GM19395 (cell line): ENCODE results near the gene NELFB.
A peak's percentile ranks its signal among the peaks of the same experiment; 100 is the strongest.
"Not testable (repeated sequence)": the region's sequence is repeated elsewhere in the genome, so short reads cannot be mapped to it uniquely, and the experiment has no call there.

Source experiments
- ATAC-seq: cut with Tn5 transposase; IDR thresholded peaks from one replicate; pipeline ENCODE4 v1.9.1; 2021; ENCODE audit warnings: mild to moderate bottlenecking, moderate library complexity; ENCODE audit not compliant: unreplicated experiment

The NELFB gene

DNA sequence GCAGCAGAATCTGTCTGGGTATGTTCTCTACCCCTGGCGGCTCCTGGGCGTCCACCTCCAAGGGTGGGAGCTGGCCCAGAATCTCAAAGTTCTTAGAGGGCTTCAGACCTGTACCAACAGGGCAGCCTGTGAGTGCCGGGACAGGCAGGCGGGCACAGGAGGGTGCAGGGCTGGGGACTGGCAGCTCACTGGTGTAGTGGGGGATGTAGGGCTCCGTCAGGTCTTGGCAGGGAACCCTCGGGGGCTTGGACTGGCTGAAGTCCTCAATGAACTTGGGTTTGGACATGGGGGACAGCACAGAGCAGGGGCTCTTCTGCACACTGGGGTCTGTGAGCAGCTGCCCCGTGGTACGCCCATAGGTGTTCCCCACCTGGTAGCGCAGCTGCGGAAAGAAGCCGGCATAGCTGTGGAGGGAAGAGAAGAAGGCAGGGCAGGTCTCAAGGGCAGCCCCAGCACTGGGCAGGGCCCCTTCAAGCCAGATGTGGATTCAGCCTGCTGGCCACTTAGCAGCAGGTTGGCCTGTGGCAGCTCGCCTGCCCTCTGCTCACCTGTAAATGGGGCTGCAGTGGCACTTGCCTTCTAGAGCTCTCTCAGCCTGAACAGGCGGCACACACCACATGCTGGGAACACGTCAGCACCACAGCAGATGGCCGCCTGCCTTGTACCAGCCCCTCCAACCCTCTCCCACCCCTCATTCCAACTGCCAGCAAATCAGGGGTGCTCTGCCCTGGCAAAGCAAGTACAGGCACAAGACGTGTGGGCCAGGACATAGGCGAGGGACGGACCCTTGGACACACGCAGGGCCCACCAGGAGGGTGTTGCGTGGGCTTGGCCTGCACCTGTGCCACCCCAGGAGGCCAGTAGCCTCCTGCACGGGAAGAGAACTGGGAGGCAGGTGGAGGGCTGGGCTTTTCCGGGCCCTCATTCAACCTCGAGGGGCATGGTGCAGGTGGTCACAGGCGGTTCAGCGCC is 9.4 kb upstream of the NELFB start:
- ATAC-seq: no peak

DNA sequence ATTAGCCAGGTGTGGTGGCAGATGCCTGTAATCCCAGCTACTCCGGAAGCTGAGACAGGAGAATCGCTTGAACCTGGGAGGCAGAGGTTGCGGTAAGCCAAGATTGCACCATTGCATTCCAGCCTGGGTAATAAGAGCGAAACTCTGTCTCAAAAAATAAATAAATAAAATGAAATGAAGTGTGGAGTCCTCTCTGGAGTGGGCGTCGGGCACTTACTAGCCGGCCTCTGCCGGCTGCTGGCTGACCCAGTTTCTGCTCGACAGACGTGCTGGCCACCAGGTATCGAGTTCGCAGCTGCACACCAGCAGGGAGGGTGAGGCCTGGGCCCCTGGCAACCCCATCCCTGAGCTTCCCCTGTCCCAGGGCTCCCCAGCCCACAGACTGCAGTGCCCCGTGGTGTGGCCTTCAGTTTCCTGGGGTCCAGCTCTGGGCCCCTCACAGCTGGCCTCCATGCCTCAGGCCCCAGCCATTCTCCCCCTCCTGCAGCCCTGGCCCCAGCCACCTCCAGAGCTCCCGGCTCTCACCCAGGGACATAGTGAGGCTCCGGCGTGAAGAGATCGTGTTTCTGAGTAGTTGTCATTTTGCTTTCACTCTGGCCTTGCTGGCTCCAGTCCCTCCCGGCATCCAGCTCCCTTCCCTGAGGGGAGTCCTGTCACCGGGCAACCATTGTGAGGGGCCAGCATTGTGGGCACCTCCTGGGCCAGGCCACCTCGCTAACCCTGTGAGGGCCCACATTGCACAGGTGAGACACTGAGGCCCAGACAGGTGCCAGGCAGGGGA is 7.8 kb upstream of the NELFB start:
- ATAC-seq: no peak

DNA sequence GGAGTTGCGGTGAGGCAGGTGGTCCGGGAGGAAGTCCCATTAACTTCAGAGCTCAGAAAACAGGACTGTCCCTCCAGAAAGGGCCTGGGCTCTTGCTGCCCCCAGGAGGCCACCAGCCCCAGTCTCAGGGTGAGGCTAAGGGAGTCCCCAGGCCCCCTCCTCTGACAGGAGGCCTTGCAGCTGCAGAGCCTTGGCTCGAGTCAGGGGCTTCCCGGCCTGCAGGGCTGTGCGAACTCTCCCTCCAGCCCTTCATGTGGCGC is 7.3 kb upstream of the NELFB start:
- no peak for ATAC-seq

DNA sequence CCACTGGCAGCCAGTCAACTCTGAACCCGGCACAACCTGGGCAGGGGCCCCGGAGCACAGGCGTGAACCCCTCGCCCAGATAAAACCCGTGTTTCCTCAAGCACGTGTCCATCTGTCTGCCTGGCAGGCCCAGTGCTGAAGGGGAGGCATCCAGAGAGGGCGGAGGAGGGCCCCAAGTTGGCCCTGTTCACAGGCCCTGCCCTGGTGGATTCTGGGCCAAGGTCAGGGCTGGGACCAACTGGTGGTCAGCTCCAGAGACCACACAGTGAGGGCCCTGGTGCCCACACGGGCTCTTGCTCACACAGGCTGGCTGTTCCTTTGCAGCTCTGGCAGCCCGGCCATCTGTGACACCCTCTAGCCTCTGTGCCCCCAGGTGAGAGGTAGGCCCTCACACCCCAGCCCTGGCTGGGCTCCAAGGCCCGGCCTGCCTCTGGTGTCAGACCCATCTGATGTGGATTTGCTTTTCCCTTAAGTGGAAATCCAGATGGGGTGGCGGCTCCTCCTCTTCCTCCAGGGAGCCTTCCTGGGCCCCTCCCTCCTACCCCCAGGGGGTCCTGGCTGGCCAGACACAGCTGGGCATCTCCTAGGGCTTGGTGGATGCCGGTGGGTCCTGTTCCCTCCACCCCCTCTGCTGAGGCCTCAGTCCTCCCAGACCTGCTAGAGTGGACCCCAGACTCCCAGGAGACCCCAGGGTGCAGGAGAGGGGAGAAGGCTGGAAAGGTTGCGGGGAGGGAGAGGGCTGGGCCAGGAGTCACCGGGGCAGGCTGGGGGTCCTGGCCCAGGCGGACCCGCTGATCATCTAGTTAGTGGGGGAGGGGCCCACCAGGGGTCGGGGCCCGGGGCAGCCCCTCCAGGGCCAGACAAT is 4.6 kb upstream of the NELFB start:
- no peak for ATAC-seq

DNA sequence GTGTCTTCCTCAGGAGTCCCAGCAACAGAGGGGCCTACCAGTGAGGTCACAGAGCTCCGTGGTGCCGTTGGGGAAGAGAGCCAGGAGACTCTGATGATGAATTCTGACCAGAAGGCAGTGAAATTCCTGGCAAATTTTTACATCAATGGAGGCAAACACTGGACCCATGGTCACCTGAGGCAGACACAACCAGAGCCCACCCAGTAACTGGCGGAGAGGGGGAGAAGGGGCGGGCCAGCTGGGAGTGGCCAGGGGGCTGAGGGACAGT is 4.0 kb upstream of the NELFB start, which contains the start of gene STPG3:
Gene STPG3 (plus strand): TSS at position 93 of the 268 bp plus-strand sequence. CDS start 1 bp downstream, at position 94.
- no peak for ATAC-seq

DNA sequence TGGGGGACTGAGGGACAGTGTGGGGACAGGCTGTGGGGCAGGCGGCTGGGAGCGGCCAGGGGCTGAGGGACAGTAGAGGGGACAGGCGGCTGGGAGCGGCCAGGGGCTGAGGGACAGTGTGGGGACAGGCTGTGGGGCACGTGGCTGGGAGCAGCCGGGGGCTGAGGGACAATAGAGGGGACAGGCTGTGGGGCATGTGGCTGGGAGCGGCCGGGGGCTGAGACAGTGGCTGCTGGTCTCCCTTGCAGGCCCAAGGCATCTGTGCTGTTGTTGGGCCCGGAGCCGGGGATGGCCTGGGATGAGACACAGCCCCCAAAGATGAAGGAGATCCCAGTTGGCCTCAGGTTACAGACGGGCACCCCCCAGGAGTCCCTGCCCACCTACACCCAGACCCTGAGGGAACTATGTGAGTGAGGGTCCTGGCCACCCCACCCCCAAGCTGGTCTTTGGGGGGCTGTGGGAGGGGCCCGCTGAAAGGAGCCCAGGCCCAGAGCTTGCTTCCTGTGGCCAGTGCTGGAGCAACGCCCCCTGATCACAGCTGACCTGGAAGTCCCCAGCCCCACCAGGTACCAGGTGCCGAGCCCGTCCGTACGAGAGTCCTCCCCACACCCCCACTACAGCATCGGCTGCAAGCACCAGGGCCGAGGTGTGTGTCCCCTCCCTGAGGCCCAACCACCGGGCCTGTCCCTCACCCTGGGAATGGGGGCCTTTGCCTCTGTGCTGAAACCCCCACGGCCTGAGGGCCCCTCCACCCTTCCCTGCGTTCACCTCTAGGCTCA is 3.4 kb upstream of the NELFB start:
- ATAC-seq: no peak

DNA sequence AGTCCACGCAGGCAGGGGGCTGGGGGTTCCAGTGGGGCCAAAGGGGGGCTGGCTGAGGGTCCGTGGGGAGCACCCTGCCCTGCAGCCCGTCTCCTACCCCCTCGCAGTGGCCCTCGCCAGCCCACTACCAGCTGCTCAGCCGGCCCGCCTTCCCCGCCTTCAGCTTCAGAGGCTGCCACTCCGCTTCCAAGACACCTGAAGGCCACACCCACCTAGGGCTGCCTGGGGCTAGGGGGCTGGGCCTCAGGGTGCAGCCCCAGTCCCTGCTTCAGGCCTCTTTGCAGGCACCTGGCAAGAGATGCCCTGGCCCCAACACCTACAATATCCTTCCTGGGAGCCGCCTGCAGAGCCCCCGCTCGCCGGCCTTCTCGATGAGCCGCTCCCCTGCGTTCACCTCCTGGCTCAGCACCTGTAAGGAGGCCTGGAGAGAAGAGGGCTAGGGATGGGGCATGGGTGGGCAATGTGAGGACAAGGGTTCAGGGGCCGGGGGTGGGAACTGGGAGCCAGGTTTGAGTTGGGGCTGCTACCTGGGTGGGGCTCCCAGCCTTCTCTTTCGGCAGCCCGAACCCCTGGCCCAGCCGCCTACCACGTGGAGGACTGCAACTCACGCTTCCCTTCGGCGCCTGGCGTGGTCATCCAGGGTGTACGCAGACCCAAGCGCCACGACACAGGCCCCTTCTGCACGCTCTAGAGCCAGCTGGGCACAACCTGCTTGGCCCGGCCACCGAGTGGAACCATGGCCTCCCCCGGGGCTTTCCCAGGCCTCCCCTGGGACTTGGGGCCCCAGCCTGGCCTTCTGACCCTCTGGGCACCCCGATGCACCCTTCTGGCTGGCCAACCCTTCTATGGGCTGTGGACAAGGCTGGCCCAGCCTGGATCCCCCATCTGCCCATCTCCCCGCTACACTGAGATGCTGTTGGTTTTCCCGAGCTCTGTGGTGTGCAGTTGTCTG is 2.3 kb upstream of the NELFB start:
- no peak for ATAC-seq

DNA sequence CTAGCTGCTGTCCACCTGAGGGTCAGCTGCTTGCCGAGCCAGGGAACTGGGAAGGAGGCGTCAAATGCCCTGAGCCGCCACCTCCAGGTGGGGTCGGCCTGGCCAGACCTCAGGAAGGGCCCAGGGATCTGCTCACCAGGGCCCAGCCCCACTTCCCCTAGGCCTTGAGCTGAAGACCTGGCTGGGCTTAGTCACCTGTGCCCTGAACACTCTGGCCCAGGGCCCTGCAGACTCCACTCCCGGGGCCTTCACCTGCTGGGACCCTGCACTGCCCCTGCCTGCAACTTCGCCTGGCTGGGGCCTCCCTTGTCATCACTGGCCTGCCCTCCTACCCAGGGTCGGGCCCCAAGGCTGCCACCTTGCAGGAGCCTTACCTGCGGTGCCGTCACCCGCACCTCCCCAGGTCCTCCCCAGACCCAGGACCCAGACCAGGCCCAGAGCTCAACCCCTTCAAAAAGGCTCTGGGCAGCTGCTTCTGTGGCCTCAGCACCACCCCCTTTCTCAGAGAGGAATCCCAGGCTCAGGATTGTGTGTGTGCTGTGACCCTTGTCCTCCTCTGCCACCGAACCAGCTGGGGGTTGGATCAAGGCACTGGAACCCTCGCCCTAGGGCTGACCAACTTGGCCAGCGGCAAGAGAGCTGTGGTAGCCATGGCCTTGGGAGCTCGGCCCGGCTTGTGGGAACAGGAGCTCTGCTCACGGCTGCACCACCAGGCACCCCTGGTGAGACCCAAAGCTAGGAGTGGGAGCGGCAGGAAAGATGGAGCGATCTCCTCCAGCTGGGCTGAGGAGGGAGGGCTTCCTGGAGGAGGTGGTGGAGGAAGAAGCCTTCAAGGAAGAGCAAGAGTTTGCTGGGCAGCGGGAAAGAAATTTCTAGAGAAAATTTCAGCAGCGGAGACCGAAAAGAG is 1.2 kb upstream of the NELFB start:
- ATAC-seq: no peak

DNA sequence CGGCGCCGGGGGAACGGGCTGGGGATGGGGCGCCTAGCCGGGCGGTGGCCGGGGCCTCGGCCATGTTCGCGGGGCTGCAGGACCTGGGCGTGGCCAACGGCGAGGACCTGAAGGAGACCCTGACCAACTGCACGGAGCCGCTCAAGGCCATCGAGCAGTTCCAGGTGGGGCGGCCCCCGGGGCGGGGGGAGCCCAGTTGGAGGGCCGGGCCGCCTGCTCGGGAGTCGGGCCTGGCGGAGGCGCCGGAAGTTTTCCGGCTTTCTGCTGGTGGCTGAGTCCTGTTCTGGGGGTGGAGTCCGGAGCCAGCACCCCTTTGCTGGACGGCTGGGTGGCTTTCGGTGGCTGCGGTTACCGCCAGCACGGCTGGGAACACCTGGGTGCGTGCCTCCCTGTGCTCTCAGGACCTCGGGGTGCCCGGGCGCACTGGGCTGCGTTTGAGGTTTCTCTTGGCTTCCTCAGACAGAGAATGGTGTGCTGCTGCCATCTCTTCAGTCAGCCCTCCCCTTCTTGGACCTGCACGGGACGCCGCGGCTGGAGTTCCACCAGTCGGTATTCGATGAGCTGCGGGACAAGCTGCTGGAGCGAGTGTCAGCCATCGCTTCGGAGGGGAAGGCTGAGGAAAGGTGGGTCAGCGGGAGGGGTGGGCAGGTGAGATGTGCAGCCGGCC is 454 bp downstream of the NELFB start:
- ATAC-seq: peak; percentile 38

DNA sequence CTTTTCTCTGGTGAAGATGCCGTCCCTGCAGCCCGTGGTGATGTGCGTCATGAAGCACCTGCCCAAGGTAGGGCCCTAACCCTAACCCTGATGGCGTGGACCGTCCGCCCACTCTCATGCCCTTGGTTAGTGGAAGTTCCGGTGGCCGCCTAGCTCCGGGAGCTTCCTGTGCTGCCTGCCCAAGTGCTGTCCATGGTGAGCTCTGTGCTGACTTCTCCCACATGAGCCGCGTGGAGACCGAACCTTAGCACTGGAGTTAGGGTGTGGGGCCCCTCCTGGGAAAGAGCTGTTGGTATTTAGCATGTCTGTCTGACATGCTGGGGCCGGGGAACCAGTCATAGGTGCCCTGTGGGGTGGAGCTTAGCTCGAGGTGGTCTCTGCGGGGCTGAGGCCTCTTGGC is 1.2 kb downstream of the NELFB start:
- no peak for ATAC-seq

DNA sequence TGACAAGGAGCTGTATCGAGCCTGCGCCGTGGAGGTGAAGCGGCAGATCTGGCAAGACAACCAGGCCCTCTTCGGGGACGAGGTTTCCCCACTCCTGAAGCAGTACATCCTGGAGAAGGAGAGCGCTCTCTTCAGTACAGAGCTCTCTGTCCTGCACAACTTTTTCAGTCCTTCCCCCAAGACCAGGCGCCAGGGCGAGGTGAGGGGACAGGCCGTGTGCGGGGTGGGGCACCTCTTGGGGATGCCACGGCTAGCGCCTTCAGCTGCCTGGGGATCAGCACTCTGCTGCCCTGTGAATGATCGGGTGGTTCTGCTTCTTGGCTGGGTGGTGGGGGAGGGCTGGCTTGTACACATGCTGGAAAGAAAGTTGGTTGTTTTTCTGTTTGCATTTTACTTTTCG is 1.7 kb downstream of the NELFB start:
- ATAC-seq: no peak

DNA sequence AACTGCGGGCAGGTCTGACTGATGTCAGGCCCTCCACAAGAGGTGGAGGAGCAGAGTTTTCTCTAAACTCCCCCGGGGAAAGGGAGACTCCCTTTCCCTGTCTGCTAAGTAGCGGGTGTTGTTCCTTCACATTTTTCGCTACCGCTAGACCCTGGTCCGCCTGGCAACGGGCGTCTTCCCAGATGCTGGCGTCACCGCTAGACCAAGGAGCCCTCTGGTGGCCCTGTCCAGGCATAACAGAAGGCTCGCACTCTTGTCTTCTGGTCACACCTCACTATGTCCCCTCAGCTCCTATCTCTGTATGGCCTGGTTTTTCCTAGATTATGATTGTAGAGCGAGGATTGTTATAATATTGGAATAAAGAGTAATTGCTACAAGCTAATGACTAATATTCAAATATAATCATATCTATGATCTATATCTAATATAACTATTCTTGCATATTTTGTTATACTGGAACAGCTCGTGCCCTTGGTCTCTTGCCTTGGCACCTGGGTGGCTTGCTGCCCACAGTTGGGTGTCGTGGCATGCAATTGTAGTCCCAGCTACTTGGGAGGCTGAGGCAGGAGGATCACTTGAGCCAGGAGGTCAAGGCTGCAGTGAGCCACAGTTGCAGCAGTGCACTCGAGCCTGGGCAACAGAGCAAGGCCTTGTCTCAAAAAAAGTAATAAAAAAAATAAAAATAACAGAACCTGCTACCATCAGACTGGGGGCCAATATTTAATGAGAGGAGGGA is 7.2 kb downstream of the NELFB start:
- ATAC-seq: not testable (repeated sequence)

DNA sequence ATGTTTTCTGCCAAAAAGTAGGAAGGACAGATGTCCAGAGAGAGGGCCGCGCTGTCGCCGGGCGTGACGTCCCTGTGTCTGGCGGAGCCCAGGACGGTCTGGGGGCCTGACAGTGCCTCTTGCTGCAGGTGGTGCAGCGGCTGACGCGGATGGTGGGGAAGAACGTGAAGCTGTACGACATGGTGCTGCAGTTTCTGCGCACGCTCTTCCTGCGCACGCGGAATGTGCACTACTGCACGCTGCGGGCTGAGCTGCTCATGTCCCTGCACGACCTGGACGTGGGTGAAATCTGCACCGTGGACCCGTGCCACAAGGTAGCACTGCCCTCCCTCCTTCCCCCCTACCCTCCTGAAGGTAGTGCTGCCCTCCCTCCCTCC is 7.8 kb downstream of the NELFB start:
- ATAC-seq: no peak

DNA sequence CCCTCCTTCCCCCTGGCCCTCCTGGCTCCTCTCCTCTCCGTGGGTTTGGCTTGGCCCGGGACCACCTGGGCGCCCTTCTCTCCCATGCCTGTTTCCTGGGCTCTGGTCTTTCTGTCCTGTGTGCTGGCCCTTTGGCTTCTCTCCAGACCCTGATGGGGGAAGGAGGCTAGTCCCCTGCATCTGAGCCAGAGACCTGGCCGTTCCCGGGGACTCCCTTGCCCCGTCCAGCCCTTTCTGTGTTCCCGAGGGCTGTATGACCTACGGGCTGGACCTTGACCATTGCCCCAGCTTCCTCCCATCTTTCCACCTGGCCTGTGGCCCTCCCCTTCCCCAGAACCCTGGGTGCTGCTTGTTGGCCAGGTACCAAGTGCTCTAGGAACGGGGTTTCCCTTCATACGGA is 8.4 kb downstream of the NELFB start:
- no peak for ATAC-seq

DNA sequence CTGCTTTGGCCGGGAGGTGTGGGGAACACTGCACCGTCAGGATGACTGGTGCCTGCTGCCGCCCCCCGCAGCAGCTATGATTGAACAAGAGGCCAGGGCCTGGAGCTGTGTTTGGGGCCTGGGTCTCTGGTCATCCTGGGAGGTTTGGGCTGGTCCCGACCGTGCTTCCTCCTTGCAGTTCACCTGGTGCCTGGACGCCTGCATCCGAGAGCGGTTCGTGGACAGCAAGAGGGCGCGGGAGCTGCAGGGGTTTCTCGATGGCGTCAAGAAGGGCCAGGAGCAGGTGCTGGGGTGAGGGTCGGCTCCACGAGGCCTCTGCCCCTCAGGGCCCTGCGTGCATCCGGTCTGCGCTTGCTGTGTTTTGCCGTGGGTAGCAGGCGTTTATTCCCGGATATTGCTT is 8.9 kb downstream of the NELFB start:
- no peak for ATAC-seq

DNA sequence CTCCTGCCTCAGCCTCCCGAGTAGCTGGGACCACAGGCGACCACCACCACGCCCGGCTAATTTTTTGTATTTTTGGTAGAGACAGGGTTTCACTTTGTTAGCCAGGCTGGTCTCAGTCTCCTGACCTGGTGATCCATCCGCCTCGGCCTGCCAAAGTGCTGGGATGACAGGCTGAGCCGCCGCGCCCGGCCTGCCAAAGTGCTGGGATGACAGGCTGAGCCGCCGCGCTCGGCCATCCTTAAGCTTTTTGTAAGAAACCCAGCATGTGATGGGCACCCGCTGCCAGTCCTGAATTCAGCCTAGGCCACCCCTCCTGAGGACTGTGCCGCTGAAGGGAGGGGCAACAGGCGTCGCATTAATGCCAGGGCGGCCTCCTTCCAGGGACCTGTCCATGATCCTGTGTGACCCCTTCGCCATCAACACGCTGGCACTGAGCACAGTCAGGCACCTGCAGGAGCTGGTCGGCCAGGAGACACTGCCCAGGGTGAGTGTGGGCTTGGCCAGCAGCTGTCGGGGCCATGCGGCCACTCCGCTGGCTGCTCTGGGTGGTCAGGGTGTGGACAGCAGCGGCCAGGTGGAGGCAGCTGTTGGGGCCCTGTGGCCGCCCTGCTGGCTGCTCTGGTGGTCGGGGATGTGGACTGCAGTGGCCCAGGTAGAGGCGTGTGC is 10.5 kb downstream of the NELFB start:
- no peak for ATAC-seq

DNA sequence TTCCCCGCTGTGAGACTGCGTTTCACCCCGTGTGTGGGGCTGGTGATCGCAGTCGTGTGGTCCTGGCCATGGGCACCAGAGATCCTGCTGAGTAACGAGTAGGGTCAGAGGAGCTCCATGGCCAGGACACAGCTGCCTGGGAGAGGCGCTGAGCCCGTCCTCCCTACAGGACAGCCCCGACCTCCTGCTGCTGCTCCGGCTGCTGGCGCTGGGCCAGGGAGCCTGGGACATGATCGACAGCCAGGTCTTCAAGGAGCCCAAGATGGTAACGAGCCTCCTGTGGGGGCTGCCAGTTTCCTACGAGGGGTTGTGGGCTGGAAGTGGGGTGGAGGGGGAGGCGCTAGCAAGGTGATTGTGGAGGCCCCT is 11.0 kb downstream of the NELFB start:
- ATAC-seq: no peak
